ENCODE results near the gene C1QTNF8. TPM values are rescaled to one million over a fixed set of nuclear protein-coding genes. Genes with fewer than 3 reads are reported as not detected.

The C1QTNF8 gene
- total and polyA plus RNA-seq, 4 donors, result 0.08 to 0.74 TPM; not detected in 2

GRCh38 chr16:1102921-1103635 is 7.0 kb upstream of the C1QTNF8 start:
- Histone ChIP-seq H3K4me3 (no peak overlapping the region), H3K4me1 (ENCODE audit: control insufficient read depth in 5 of 5, insufficient read depth in 5 of 5, low read length in 5 of 5) (peaks cover 0 to 5% (median 0%) of the 10 kb centered on the region in 5 donors), H3K9ac (ENCODE audit: insufficient read depth in 1 of 2, low read length in 2 of 2) (no peak overlapping the region), H3K9me3 (ENCODE audit: control insufficient read depth in 4 of 4, insufficient read depth in 3 of 4, low read length in 3 of 4) (no peaks in the 10 kb centered on the region), H3K36me3 (ENCODE audit: control insufficient read depth in 4 of 4, insufficient read depth in 4 of 4, low read length in 4 of 4) (no peaks in the 10 kb centered on the region), H3K27me3 (ENCODE audit: control insufficient read depth in 3 of 3, insufficient read depth in 3 of 3, low read length in 2 of 3) (peaks cover 0 to 29% (median 21%) of the 10 kb centered on the region in 3 donors), H3K27ac (ENCODE audit: low read depth in 1 of 2, low read length in 1 of 2) (no peak overlapping the region)
- ATAC-seq (ENCODE audit: insufficient read depth, low FRiP score) (no peak), DNase-seq (peak; percentile 26 to 62 (median 40))
- TF ChIP-seq CTCF (IDR thresholded peaks at IDR 0.05; ENCODE audit: control extremely low read depth, extremely low read depth), result peak; percentile 63
- 3 to 5% methylated on average over 45 to 61 of the region's 61 CpGs for WGBS, 2 donors

- ATAC-seq (ENCODE audit: insufficient read depth, low FRiP score) (no peak), DNase-seq (no peak)
- Histone ChIP-seq H3K4me3 (no peak overlapping the region), H3K27ac (ENCODE audit: low read depth in 1 of 2, low read length in 1 of 2) (no peak overlapping the region), H3K9me3 (ENCODE audit: control insufficient read depth in 4 of 4, insufficient read depth in 3 of 4, low read length in 3 of 4) (no peaks in the 10 kb centered on the region), H3K27me3 (ENCODE audit: control insufficient read depth in 3 of 3, insufficient read depth in 3 of 3, low read length in 2 of 3) (peaks cover 0 to 21% (median 18%) of the 10 kb centered on the region in 3 donors), H3K9ac (ENCODE audit: insufficient read depth in 1 of 2, low read length in 2 of 2) (no peak overlapping the region), H3K4me1 (ENCODE audit: control insufficient read depth in 5 of 5, insufficient read depth in 5 of 5, low read length in 5 of 5) (peaks cover 0 to 5% (median 0%) of the 10 kb centered on the region in 5 donors), H3K36me3 (ENCODE audit: control insufficient read depth in 4 of 4, insufficient read depth in 4 of 4, low read length in 4 of 4) (no peaks in the 10 kb centered on the region)
- WGBS, 2 donors, result 53 to 56% methylated on average over 24 to 26 of the region's 26 CpGs
- no peak for TF ChIP-seq CTCF (IDR thresholded peaks at IDR 0.05; ENCODE audit: control extremely low read depth, extremely low read depth)
These were observed 6.3 kb upstream of the C1QTNF8 start for GRCh38 chr16:1102333-1102700.

GRCh38 chr16:1101573-1102332 is 5.7 kb upstream of the C1QTNF8 start:
- peaks cover 0 to 5% (median 0%) of the 10 kb centered on the region in 5 donors for H3K4me1 ChIP-seq (ENCODE audit: control insufficient read depth in 5 of 5, insufficient read depth in 5 of 5, low read length in 5 of 5)
- H3K27ac ChIP-seq (ENCODE audit: low read depth in 1 of 2, low read length in 1 of 2), result no peak overlapping the region
- DNase-seq (no peak), ATAC-seq (ENCODE audit: insufficient read depth, low FRiP score) (no peak)
- H3K9me3 ChIP-seq (ENCODE audit: control insufficient read depth in 4 of 4, insufficient read depth in 3 of 4, low read length in 3 of 4), result no peaks in the 10 kb centered on the region
- H3K27me3 ChIP-seq (ENCODE audit: control insufficient read depth in 3 of 3, insufficient read depth in 3 of 3, low read length in 2 of 3), result peaks cover 0 to 18% (median 18%) of the 10 kb centered on the region in 3 donors
- no peak overlapping the region for H3K9ac ChIP-seq (ENCODE audit: insufficient read depth in 1 of 2, low read length in 2 of 2)
- no peaks in the 10 kb centered on the region for H3K36me3 ChIP-seq (ENCODE audit: control insufficient read depth in 4 of 4, insufficient read depth in 4 of 4, low read length in 4 of 4)
- 60 to 74% methylated on average over 24 to 25 of the region's 25 CpGs for whole genome bisulfite sequencing, 2 donors
- TF ChIP-seq CTCF (IDR thresholded peaks at IDR 0.05; ENCODE audit: control extremely low read depth, extremely low read depth), result no peak
- H3K4me3 ChIP-seq, result no peak overlapping the region
